ENCODE measurements around the gene TIMP4.

Gene TIMP4

DNA sequence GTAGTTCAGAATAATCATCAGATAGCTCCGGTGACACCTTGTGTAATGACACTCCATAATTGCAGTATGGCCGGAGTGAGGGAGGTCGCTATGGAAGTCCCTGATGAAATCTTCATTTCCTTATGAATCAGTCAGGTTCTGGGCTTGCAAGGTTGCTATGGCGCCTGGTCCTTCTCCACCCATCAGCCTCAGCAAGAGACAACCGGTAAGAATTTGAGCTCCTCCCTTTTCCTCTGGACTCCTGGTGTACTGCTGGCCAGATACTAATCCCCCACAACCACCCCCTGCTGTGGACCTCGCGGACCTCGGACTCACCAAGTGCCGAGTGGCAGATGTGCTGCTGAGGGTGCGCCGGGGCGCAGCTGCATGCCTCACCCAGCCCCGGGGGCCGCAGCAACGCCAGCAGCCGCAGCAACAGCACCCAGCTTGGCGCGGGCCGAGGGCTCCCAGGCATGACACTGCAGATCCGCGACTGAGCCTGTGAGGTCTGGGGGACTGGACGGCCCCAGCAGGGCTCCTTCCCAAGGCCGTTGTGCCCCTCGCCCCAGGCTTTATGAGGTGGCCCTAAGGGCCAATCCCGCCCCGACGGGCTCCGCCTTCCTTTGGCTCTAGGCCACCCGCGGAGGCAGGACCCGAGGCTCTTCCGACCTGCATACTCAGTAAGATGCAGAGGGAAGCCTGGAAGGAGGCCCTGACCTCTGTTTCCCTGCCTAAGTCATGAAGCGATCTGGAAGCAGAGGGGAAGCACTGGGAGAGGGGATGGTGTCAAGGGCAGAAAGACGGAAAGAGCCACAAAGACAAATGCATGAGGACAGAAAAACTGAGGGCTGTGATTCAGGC is at the start of gene TIMP4:
Gene TIMP4, minus strand, starts transcription at position 526 of the 840 bp plus-strand sequence. Its CDS starts 72 bp downstream, at position 454.
- DNase-seq = no peak

- DNase-seq = no peak
Measured at GRCh38 chr3:12205171-12205570, 46.5 kb upstream of the TIMP4 start.

- DNase-seq = no peak
Measured at GRCh38 chr3:12201813-12202212, 43.1 kb upstream of the TIMP4 start.

DNA sequence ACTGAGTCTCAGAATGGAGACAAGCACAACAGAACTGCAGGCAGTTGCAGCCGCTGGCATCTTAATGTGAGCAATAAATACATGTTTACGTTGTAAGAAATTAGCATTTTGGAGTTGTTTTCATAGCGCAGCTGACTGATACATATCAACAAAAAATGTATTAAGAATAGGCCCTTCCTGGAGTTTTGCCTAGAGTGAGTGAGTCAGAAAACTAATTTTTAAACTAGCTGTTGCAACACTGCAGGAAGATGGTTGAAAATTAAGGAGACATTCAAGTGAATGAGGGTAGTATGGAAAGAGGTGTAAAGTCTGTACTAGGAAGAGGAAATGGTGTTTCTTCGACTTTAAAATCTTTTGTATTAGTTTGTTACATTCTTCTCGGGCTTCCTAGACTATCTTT is 39.6 kb upstream of the TIMP4 start:
- no peak for DNase-seq

DNA sequence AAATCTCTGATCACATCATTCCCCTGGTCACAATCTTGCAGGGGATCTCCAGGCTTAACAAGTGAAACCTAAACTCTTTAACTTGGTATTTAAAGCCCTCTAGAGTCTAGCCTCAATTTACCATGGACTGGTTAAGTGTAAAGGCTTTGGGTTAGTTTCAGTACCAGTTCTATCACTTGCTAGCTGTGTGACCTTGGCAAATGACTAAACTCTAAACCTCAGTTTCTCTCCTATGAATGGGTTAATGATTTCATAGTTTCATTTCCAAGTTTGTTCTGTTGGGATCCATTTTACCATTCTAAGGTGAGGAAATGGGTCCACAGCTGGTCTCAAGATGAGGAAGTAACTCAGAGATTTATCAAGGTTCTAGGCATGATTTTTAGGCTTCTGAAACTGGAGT is 38.8 kb upstream of the TIMP4 start:
- no peak for DNase-seq

GRCh38 chr3:12196684-12197083 is 38.0 kb upstream of the TIMP4 start:
- no peak for DNase-seq

DNA sequence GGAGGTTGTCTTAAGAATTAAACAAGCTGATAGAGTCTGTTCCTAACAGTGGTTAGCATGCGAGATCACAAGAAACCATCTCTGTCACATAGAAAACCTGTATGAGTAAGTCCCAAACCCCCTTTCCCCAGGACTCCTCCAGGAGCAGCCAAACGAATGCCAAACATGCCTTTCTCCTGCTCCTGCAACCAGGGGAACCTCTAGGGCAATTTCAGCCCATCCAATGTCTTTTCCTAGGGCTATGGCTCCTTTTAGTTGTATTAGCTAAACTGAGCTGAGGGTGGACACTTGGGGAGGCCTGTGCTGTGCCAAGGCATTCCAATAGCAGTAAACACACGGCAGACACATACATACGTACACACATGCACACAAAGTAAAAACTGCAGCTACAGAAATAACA is 36.5 kb upstream of the TIMP4 start:
- DNase-seq = no peak

DNA sequence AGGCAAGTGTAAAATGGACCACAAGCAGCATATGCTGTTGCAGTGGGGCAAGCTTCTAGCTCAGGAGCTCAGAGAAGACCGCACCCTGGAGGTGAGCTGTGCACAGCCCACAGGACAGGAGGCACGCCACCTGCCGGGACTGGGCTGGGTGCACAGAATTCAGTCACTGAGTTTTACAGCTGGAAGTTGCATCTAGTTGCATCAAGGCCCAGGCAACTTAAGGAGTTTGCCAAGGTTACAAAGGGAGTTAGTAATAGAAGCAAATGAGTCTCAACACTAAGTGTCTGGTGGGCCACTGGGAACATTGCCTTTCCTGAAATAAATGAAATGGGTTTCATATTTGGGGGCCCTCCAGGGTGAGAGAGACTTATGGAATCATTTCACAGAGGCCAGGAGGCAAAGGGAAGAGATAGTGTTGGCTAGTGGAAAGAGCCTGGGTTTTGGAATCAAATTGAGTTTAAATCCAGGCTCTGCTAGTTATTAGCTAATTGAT is 36.0 kb upstream of the TIMP4 start:
- DNase-seq = no peak

- DNase-seq = no peak
Measured at GRCh38 chr3:12194209-12194608, 35.5 kb upstream of the TIMP4 start.

DNA sequence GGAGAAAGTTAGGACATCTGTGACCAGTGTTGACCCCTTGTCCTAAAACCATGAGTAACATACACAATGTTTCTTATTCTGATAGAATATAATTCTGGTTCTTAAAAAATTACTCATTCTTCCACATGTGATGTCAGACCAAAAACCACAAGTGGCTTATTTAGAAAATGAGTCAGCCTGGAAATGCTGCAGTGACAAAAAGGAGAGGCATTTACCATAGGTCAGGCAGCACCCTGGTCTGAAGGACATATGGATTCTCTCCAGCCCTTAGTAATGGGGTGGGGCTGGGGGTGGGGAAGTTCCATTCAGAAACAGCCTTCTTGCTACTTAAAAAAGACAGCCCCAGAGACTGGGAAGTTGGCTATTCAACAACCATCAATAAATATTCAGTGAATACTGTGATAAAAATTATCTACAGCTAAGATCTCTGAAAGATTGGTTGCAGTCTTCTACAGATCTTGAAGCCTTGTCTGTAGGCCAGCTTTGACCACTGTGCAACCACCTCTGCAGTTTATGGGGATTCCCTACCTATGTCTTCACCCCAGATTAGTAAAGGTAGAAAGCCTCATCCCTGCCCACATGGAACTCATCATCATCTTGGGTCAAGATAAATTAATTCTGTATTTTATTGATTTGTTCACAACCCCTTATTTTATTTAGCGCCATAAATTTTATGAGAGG is 34.9 kb upstream of the TIMP4 start:
- no peak for DNase-seq

- DNase-seq = no peak
Measured at GRCh38 chr3:12192655-12193484, 34.2 kb upstream of the TIMP4 start.

- no peak for DNase-seq
Measured at GRCh38 chr3:12192173-12192572, 33.5 kb upstream of the TIMP4 start.

DNA sequence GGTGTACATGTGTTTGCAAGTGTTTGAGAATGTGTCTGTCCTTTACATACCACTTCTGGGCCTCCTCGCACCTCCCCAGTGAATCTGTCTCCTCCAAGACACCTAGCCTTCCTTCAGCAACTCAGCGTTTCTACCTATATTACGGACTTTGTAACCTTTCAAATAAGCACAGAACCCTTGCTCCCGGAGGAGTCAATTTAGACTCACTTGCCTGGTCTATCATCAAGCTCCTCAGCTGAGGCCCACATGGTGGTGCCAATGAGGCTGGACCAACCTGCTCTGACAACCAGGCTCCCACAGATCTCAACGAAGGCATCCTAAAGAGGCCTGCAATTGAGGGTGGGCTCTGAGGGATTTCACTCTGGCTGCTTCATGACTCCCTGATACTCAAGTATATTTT is 32.8 kb upstream of the TIMP4 start:
- no peak for DNase-seq

- no peak for DNase-seq
Measured at GRCh38 chr3:12190832-12191231, 32.1 kb upstream of the TIMP4 start.

DNA sequence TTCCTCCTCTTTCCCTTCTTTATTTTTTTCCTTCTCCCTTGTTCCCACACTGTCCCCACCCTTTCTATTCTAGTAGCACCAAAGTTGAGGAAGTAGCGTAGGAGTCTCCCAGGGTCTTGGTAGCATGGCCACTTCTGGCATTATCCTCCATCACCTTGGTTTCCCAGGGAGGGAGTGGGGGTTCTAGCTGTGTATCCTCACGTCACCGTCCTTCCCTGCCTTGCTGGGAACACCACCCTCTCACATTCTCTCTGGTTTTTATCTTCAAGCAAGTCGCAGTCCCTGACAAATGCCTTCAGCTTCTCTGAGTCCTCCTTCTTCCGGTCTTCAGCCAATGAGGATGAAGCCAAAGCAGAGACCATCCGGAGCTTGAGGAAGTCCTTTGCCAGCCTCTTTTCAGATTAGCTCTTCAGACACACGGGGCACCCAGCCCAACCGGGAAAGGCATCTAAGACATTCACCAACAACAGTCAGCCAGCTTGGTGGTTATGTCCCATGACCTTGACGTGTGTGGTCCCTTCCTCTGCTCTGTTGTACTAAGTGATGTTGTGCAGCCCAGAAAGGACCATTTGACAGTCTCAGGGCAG is 31.6 kb upstream of the TIMP4 start:
- DNase-seq = no peak

DNA sequence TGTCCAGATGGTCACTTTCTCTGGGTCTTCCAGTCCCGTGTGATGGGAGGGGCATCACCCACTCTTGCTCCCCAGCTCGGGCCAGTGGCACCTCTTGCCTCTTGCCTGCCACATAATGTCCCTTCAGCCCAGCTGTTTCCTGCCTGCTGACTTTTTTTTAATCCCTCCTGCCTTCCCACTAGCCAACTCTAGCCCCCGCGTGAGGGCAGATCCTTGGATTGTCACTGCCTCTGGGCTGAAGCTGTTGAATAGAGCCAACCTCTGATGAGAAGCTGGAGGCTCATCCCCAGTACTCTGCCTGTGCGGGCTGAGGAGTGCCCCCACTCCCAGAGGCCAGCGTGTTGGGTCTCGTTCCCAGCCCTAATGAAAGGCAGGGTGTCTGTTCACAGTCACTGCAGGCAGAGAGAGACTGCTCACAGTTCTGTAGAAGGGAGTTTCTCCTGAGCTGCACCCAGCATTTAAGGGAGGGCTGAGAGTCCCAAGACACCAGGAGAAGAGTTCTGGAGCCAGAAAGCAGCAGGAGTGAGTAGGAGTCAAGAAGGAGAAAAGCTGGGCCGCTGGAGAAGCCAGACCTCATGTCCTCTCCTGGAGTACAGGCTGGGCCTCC is 30.1 kb upstream of the TIMP4 start:
- no peak for DNase-seq

DNA sequence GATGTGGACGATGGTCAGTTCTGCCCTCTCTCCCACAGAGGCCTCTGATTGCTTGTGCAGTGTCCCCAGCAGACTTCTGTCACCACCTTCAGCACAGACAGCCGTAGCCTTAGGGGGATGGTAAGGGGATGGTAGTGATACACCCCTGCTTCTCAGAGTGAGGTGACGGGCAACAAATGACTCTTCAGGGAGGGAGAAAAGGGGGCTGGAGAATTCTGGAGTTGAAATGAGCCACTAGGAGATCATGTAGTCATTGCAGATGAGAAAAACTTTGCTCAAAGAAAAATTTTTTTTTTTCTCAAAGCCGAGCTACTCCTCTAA is 29.6 kb upstream of the TIMP4 start:
- no peak for DNase-seq

DNA sequence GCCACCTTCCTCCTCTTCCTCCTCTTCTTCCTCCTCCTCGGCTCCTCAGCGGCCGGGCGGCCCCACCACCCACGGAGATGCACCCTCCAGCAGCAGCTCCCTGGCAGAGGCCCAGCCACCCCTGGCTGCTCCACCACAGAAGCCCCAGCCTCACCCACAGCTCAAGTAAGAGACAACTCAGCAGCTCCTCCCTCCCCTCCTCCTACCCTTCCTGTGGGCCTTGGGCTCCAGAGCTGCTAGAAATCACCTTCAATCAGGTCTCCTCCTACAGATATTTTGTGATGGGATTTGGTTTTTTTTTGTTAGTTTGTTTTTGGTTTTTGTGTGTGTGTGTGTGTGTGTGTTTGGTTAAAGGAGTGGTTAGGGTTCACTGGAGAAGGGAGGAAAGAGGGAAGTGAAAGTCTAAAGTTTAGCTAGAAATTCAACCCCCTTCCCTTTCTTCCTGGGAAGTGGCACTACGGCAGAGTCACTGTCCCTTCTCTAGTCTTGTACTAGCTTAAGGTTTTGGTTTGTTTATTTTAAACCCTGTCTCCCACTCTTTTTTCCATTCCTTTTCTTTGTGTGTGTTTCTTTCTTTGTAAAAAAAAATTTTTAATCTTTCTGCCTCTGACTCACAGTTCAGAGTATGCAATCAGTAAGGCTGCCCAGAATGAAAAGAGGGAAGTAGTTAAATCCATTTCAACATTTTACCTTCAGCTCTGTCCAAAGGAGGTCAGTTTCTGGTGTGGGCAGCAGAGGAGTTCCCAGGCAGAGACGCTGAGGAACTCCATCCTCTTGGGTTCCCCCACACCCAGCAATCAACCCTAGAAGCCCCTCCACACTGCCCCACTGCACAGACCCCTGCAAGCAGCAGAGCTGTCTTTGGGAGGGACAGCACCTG is 29.0 kb upstream of the TIMP4 start:
- peak; percentile 64 to 72 for DNase-seq

- DNase-seq = no peak
Measured at GRCh38 chr3:12186515-12187286, 28.0 kb upstream of the TIMP4 start.

DNA sequence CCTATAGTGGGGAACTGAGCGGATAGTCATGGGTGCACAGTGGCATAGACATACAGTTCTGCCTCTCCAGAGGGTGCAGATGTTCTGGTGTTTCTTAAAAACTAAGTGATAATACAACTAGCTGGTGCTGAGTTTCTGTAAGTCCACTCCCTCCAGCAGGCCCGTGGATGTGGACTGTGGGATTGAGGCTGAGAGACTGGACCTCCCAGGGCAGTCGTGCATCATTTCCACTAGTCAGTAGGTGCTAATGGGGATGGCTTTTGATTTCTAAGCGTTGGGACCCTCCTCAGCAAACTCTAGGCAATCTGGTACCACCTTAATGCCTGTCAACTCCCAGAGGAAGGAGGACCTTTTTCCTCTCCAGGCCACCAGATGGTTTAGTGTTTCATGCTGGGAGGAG is 27.3 kb upstream of the TIMP4 start:
- DNase-seq = no peak

GRCh38 chr3:12185172-12185710 is 26.5 kb upstream of the TIMP4 start:
- DNase-seq = no peak
